HepG2 (cell line): ENCODE results near the gene GNL2. TPM values are rescaled to one million over a fixed set of nuclear protein-coding genes. Genes with fewer than 3 reads are reported as not detected.

ENCODE experiments used
- ATAC-seq: fragments of 200-7000 bp; cut with Tn5 transposase; 3 replicates; pipeline ENCODE4 v1.9.1; 2020; ENCODE audit warnings: mild to moderate bottlenecking, moderate library complexity
- BruUV-seq: library from RNA; stranded (reverse); fragments of 400-500 nt; replicated peaks from 2 replicates; lab custom pipeline; 2021; lab: Mats Ljungman, UMichigan
- CTCF ChIA-PET: fragments of 300-600 bp; formaldehyde crosslinking; extraction: SDS; loops from one replicate; lab custom pipeline; 2021; ENCODE audit warnings: low total read pairs, inconsistent platforms, low intra/inter-chr PET ratio; lab: Yijun Ruan, JAX
- POLR2A ChIA-PET: fragments of 350-600 bp; sonication (Branson Sonifier 250); formaldehyde crosslinking; loops from one replicate; lab custom pipeline; 2020; ENCODE audit warnings: antibody characterized with exemption, inconsistent platforms; lab: Yijun Ruan, JAX
- DNase-seq: peaks from one replicate; pipeline ENCODE4 v3.0.0-alpha.2; 2015; ENCODE audit warnings: low spot score
- FAIRE-seq: peaks from 3 replicates; lab custom pipeline; 2011; peaks lifted over from hg19 to GRCh38; lab: Jason Lieb, UNC
- H2AFZ ChIP-seq: one replicate; pipeline ENCODE4 v1.6.1; 2011; ENCODE audit warnings: low read length, inconsistent platforms
- H3K27ac ChIP-seq: fragments of 300-600 bp; 3 replicates; pipeline ENCODE4 v1.8.0; 2011; ENCODE audit warnings: mixed run types, mild to moderate bottlenecking, mixed read lengths, low read length, inconsistent platforms; ENCODE audit not compliant: insufficient read depth; ENCODE audit errors: extremely low read length
- H3K27me3 ChIP-seq, 2 experiments: fragments of 200-600 bp in 1 of 2; 2 replicates in 1 of 2; 3 replicates in 1 of 2; pipeline versions ENCODE4 v1.6.0 to v1.8.0; 2011; ENCODE audit warnings: low read length in 2 of 2, mild to moderate bottlenecking in 2 of 2, moderate library complexity in 2 of 2, inconsistent platforms in 1 of 2; ENCODE audit not compliant: insufficient read depth in 2 of 2, control insufficient read depth in 1 of 2
- H3K36me3 ChIP-seq, 2 experiments: fragments of 200-600 bp in 1 of 2; replicated peaks in 1 of 2; 2 replicates in 1 of 2; 3 replicates in 1 of 2; pipeline versions ENCODE4 v1.5.1 to v1.8.0; 2011; ENCODE audit warnings: low read length in 2 of 2, inconsistent platforms in 1 of 2; ENCODE audit not compliant: insufficient read depth in 2 of 2, control insufficient read depth in 1 of 2
- H3K4me1 ChIP-seq: 2 replicates; pipeline ENCODE4 v1.5.1; 2012; ENCODE audit warnings: low read length, inconsistent platforms; ENCODE audit not compliant: insufficient read depth
- H3K4me2 ChIP-seq: 2 replicates; pipeline ENCODE4 v1.6.0; 2011; ENCODE audit warnings: low read depth, low read length, inconsistent platforms
- H3K4me3 ChIP-seq, 3 experiments: fragments of 200-600 bp in 1 of 3; sonication (generic), shearing (Covaris generic) in 1 of 3; replicated peaks in 1 of 3; 2 replicates each; pipeline ENCODE4 v1.5.1; 2011 to 2016; ENCODE audit warnings: low read length in 3 of 3, inconsistent platforms in 2 of 3, low read depth in 2 of 3, mild to moderate bottlenecking in 2 of 3, control low read depth in 1 of 3, mixed read lengths in 1 of 3; ENCODE audit not compliant: insufficient read depth in 1 of 3
- H3K79me2 ChIP-seq: one replicate; pipeline ENCODE4 v1.6.1; 2011; ENCODE audit warnings: low read length, inconsistent platforms; ENCODE audit not compliant: insufficient read depth
- H3K9ac ChIP-seq: 2 replicates; pipeline ENCODE4 v1.6.0; 2011; ENCODE audit warnings: mild to moderate bottlenecking, low read depth, low read length, inconsistent platforms; ENCODE audit not compliant: insufficient read depth
- H3K9me3 ChIP-seq: 2 replicates; pipeline ENCODE4 v1.5.1; 2012; ENCODE audit warnings: mild to moderate bottlenecking, low read length
- H4K20me1 ChIP-seq: 2 replicates; pipeline ENCODE4 v1.6.0; 2011; ENCODE audit warnings: inconsistent platforms, mild to moderate bottlenecking, low read length, moderate library complexity; ENCODE audit not compliant: insufficient read depth
- FIP1L1 ChIP-seq: fragments of 200-400 bp; formaldehyde crosslinking; IDR thresholded peaks from 2 replicates; pipeline ENCODE4 v1.6.1; 2018; ENCODE audit warnings: low read depth, mild to moderate bottlenecking, low read length, moderate library complexity, borderline replicate concordance; ENCODE audit not compliant: insufficient read depth
- PHF21A ChIP-seq: sonication (generic); formaldehyde crosslinking; IDR thresholded peaks from 2 replicates; pipeline ENCODE4 v1.5.0; 2020; ENCODE audit warnings: mild to moderate bottlenecking, missing genetic modification reagents
- ZNF598 ChIP-seq: sonication (generic); formaldehyde crosslinking; IDR thresholded peaks from 2 replicates; pipeline ENCODE4 v1.5.1; 2020; ENCODE audit warnings: mild to moderate bottlenecking, missing genetic modification reagents, borderline replicate concordance
- WGBS: methylation state at CpG from one replicate; pipeline ENCODE4 v1.1.6; 2017; ENCODE audit warnings: low lambda C conversion rate; 5-methylcytosine and 5-hydroxymethylcytosine counted together
- in situ Hi-C: cut with HindIII; loops from 2 replicates; pipeline ENCODE4 v1.10.0; 2017; ENCODE audit warnings: low pct_unique_long_range_greater_than_20kb; ENCODE audit not compliant: extremely low pct_ligation_motif_present
- intact Hi-C: fragments of 100-400 bp; cut with micrococcal nuclease; formaldehyde crosslinking; loops from one replicate; pipeline ENCODE4 v1.10.0; 2022; ENCODE audit not compliant: unreplicated experiment
- polyA plus RNA-seq, 8 experiments: library from polyadenylated mRNA; depleted of rRNA in 3 of 8; stranded (reverse) in 7 of 8; unstranded in 1 of 8; fragments of >200 nt; fragmentation: Illumina TruSeq in 4 of 8; extraction: Trizol in 4 of 8; gene quantifications; 2 replicates each; pipeline versions ENCODE4 v1.2.1 to v1.2.3, GENCODE V29; 2011 to 2016; ENCODE audit warnings: low read depth in 4 of 8, missing spikeins in 1 of 8, mixed read lengths in 1 of 8; ENCODE audit not compliant: insufficient read depth in 1 of 8
- total RNA-seq, 5 experiments: library from RNA; depleted of rRNA; stranded (reverse); fragments of >200 nt; fragmentation: Illumina TruSeq; extraction: Trizol; gene quantifications; 2 replicates each; pipeline ENCODE4 v1.2.3, GENCODE V29; 2016; ENCODE audit warnings: low read depth in 1 of 5
- TF ChIP-seq, protein P1 (sequence below): sonication (generic); formaldehyde crosslinking; IDR thresholded peaks from 2 replicates; pipeline ENCODE4 v1.5.0; 2020; ENCODE audit warnings: missing genetic modification reagents
- TF ChIP-seq, protein P2 (sequence below): IDR thresholded peaks from 2 replicates; pipeline ENCODE4 v1.6.1; 2016; ENCODE audit warnings: mild to moderate bottlenecking

Gene GNL2
- total and polyA plus RNA-seq, 2 of the 13 experiments (the other 11 are each of a cell fraction or from before 2014, with no cell fraction given), result 32.1 to 72.1 TPM

DNA sequence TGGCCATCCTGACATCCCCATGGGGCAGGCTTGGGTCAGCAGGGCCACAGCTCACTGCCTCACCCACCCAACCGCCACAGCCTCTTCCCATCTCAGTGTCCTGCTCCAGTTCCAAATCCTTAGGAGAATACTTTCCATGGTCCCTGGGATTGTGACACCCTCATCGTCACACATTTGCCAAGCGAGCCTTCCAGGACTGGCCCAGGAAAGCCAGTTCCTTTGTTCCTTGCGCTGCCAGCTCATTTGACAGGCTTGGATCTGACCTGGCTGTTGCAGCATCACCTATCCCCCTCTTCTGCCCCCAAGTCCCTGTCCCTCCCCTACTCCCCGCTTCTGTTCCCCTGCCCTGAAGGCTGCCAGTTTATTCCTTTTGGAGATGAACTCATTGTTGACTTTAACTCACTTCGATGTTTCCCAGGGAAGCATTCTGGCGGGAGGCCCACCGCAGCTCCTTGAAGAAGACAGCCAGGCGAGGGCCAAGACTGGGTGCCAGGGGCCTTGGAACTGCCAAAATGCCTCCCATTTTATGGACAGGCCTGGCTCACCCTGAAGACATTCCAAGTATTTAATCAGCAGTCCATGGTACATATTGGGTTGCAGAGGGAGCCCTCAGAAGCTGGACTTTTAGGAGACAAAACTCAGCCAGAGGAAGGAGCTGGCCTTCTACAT, 10.2 kb upstream of the GNL2 start (continued):
- no peak for TF ChIP-seq ZNF598 (CRISPR knock-in tag)
- TF ChIP-seq, protein P1, sequence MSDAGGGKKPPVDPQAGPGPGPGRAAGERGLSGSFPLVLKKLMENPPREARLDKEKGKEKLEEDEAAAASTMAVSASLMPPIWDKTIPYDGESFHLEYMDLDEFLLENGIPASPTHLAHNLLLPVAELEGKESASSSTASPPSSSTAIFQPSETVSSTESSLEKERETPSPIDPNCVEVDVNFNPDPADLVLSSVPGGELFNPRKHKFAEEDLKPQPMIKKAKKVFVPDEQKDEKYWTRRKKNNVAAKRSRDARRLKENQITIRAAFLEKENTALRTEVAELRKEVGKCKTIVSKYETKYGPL, result no peak
- TF ChIP-seq, all 625 proteins: peak for 0

- 8% methylated on average over 8 of the region's 12 CpGs for WGBS
- Histone ChIP-seq H3K27ac (no peak overlapping the region), H3K4me2 (no peak overlapping the region), H3K4me3 (no peak overlapping the region), H3K79me2 (no peaks in the 10 kb centered on the region), H3K36me3 (no peaks in the 10 kb centered on the region), H3K4me1 (peaks cover 7% of the 10 kb centered on the region; the same call in 1 of the 2 replicates), H2AFZ (no peak overlapping the region), H3K9ac (no peak overlapping the region), H4K20me1 (no peaks in the 10 kb centered on the region), H3K9me3 (no peaks in the 10 kb centered on the region), H3K27me3 (peaks cover 9 to 76% of the 10 kb centered on the region in 2 experiments; a peak in 4 of 5 replicates)
- peak; percentile 6 for DNase-seq
- intact Hi-C loops, result no loop called here
- no peak for FAIRE-seq
- no TSS peak for BruUV-seq
- ChIA-PET CTCF (interaction anchor here (4.2 kb wide), 1 partner anchor 77 kb away, joined by 56 read pairs; no protein-coding TSS in a partner anchor), POLR2A (no interaction called here)
- in situ Hi-C loops, result loop anchor here (5.0 kb wide), 1 partner anchor 72 kb away; no protein-coding TSS in a partner anchor
- TF ChIP-seq, protein P2, sequence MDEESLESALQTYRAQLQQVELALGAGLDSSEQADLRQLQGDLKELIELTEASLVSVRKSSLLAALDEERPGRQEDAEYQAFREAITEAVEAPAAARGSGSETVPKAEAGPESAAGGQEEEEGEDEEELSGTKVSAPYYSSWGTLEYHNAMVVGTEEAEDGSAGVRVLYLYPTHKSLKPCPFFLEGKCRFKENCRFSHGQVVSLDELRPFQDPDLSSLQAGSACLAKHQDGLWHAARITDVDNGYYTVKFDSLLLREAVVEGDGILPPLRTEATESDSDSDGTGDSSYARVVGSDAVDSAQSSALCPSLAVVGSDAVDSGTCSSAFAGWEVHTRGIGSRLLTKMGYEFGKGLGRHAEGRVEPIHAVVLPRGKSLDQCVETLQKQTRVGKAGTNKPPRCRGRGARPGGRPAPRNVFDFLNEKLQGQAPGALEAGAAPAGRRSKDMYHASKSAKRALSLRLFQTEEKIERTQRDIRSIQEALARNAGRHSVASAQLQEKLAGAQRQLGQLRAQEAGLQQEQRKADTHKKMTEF (CRISPR knock-in tag), result no peak
- no peak for TF ChIP-seq PHF21A
- TF ChIP-seq FIP1L1, result no peak
- ATAC-seq, result peak; percentile 39
Observed at GRCh38 chr1:37605061-37605650, 9.4 kb upstream of the GNL2 start.
